Stimulated activated naive CD4-positive, alpha-beta T cell (primary cell): ENCODE measurements around the gene KCNMB3.
"Not testable (repeated sequence)": the region's sequence is repeated elsewhere in the genome, so short reads cannot be mapped to it uniquely, and the experiment has no call there.

Experiments
- DNase-seq, 6 experiments: peaks; one replicate each; lab custom pipeline; 2025; lab: John Stamatoyannopoulos, UW

Gene KCNMB3

GRCh38 chr3:179264449-179264848 is 13.5 kb upstream of the KCNMB3 start:
- no peak for DNase-seq

DNA sequence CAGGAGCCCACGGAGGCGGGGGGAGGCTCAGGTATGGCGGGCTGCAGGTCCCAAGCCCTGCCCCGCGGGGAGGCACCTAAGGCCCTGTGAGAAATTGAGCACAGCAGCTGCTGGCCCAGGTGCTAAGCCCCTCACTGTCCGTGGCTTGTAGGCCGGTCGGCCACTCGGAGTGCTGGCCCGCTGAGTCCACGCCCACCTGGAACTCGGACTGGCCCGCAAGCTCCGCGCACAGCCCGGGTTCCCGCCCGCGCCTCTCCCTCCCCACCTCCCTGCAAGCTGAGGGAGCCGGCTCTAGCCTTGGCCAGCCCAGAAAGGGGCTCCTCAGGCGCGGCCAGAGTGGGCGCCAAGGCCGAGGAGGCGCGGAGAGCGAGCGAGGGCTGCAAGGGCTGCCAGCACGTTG is 12.2 kb upstream of the KCNMB3 start:
- no peak for DNase-seq

DNA sequence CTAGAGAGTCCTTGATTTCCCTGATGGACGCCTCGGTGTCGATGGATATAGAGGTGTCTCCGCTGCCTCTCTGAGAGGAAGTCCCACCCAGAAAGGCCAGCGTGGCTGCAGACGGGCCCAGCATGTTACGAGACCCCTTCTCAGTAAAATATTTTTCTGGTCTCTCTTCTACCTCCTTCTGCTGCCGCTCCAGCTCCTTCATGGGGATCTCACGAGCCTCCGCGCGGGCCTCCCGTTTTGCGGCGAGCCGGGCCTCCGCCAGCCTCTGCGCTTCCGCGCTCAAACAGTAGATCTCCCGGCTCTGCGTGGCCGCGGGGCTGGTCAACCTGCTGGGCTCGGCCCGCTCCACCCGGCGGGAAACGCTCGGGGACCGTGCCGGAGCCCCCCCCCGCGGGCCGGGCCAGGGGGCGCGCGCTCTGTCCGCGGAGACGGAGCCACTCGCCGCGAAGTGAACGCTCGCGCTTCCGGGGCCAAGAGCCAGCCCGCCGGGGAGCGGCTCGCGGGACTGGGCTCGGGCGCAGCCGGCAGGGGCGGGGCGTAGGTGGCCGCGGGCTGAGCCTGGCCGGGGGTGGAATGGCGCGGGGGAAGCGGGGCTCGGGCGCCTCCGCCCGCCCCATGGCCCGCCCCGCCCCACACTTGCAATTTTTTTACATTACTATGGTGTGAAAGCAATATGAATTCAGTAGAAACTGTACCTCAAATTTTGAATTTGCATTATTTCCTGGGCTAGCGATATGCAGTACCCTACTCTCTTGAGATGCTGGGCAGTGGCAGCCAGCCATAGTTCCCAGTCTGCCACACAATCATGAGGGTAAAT is 10.2 kb upstream of the KCNMB3 start:
- peak; percentile 17 to 63 (median 51) for DNase-seq

DNA sequence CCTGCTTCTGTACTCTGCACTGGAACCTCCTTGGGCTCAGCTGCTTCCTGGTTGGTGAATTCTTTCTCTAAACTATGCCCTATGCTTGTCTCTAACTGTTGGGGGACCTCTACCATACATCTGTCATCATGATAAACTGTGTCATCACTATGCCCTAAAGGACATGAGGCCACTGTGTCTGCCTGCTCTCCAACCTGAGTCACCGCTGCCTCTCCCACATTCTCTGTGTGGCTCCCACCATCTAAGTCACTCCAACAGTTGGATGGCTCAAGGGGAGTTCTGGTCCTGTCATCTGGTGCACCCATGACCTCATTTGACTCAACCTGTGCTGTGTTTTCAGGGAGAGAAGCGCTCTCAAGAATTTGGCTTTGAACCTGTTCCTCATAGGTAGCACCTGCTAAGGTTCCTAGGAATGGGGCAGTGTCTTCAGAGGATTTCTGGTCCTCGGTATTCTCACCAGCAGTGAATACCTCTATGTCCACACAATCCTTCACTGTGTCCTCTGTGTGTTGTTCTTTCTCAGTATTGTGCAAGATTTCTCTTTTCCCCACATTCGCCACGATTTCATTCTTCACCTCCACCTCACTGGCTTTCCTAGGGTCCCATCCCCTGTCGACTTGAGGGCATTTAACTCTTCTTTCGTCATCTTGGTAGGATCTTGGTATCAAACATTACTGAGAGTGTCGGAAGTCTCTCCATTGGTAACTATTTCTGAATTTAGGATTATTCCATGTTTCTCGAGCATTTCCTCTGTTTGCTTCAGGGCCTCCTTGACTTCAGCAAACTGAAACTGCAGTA is 9.2 kb upstream of the KCNMB3 start:
- not testable (repeated sequence) for DNase-seq

GRCh38 chr3:179258820-179259219 is 7.9 kb upstream of the KCNMB3 start:
- DNase-seq, result no peak

DNA sequence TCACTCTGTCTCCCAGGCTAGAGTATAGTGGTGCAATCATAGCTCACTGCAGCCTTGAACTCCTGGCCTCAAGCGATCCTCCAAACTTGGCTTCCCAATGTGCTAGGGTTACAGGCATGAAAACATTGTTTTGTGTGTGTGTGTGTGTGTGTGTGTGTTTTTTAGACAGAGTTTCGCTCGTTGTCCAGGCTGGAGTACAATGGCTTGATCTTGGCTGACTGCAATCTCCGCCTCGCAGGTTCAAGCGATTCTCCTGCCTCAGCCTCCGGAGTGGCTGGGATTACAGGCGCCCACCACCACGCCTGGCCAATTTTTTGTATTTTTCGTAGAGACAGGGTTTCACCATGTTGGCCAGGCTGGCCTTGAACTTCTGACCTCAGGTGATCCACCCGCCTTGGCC is 6.8 kb upstream of the KCNMB3 start:
- not testable (repeated sequence) for DNase-seq

- no peak for DNase-seq
These were observed 5.9 kb upstream of the KCNMB3 start for GRCh38 chr3:179256813-179257212.

DNA sequence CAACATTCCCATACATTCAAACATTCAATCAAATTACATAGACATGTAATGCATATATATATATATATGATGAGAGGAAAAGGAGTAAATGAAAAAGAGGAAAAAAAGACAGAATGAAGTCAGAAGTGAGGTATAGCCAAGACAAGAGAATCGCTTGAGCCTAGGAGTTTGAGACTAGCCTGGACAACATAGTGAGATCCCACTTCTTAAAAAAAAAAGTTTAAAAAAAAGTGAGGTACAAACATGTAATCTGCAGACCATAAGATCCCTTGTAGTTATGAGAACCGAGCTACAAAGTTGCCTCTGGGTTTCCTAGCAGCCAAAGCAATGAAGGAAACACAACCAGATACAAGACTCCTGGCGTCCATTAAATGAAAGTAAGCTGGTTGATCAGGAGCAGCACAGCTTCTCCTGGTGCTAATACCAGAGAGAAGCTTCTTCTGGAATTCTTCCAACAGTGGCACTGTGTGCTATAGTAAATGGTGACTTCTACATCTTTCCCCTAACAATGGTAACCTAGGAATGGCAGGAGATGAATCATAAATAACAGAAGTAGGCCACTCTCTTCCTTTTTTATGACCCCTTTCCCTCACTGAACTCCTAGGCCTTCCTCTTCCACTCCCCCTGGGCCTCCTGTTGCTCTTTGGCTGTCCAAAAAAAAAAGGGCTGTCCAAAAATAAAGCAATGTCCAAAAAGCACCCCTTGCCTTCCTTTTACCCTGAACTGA is 3.5 kb downstream of the KCNMB3 start:
- DNase-seq, result no peak

GRCh38 chr3:179244878-179245277 is 6.0 kb downstream of the KCNMB3 start:
- DNase-seq, result no peak

GRCh38 chr3:179242859-179243258 is 8.1 kb downstream of the KCNMB3 start:
- DNase-seq, result not testable (repeated sequence)

DNA sequence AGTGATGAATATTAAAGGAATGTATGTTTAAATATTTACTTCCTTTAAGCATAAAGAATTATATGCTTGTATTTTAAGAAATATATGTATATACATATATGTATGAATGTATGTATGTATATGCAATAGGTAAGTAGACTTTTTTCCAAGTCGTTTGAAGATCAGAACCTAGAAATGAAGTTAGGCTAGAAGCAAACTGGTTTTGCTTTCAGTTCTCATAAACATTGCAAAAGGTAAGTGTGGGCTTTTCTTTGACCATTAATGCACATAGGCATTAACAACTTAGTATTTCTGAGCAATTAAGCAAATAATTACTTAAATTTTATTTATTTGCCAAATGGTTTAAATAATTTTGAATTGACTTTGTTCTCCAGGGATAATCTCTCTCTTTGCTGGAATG is 10.6 kb downstream of the KCNMB3 start:
- DNase-seq, result not testable (repeated sequence)

- no peak for DNase-seq
These were observed 14.1 kb downstream of the KCNMB3 start for GRCh38 chr3:179236669-179237301.

DNA sequence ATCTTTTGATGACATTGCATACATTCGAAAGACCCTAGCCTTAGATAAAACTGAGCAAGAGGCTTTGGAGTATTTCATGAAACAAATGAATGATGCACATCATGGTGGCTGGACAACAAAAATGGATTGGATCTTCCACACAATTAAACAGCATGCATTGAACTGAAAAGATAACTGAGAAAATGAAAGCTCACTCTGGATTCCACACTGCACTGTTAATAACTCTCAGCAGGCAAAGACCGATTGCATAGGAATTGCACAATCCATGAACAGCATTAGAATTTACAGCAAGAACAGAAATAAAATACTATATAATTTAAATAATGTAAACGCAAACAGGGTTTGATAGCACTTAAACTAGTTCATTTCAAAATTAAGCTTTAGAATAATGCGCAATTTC is 16.7 kb downstream of the KCNMB3 start:
- no peak for DNase-seq

GRCh38 chr3:179233043-179233442 is 17.9 kb downstream of the KCNMB3 start:
- no peak for DNase-seq

GRCh38 chr3:179229177-179229576 is 21.7 kb downstream of the KCNMB3 start:
- DNase-seq, result no peak

- DNase-seq, result no peak
These were observed 23.6 kb downstream of the KCNMB3 start for GRCh38 chr3:179227349-179227748.

- DNase-seq, result no peak
These were observed 26.3 kb downstream of the KCNMB3 start for GRCh38 chr3:179224584-179224983.

- no peak for DNase-seq
These were observed 27.4 kb downstream of the KCNMB3 start for GRCh38 chr3:179223548-179223947.

DNA sequence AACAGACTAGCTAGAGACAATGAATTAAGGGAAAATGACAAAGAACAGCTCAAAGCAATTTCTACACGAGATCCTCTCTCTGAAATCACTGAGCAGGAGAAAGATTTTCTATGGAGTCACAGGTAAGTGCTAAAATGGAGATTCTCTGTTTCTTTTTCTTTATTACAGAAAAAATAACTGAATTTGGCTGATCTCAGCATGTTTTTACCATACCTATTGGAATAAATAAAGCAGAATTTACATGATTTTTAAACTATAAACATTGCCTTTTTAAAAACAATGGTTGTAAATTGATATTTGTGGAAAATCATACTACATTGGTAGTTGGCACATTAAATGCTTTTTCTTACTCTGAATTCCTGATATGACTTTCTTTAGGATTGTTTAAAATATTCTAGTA is 32.7 kb downstream of the KCNMB3 start:
- DNase-seq, result not testable (repeated sequence)

GRCh38 chr3:179215550-179215949 is 35.4 kb downstream of the KCNMB3 start:
- DNase-seq, result not testable (repeated sequence)

DNA sequence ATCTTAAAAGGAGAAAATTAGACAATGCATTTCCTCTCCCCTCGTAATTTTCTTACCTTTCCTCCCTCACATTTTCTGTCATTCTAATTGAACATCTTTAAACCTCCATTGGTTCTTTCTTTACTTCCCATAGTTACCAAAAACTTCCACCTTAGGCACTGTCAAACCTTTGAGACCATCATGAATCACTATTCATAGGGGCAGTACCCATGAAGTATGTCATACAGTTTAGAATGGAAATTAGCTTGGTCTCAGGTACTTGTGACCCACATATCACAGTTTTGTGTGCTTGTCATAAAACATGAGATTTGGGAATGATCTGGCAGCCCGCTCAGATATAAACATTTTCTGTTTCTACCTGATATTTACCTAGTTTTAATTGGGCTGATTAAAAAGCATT is 50.1 kb downstream of the KCNMB3 start:
- no peak for DNase-seq

GRCh38 chr3:179196700-179197099 is 54.2 kb downstream of the KCNMB3 start:
- DNase-seq, result no peak
